ENCODE results near the gene TLE5.

DNA sequence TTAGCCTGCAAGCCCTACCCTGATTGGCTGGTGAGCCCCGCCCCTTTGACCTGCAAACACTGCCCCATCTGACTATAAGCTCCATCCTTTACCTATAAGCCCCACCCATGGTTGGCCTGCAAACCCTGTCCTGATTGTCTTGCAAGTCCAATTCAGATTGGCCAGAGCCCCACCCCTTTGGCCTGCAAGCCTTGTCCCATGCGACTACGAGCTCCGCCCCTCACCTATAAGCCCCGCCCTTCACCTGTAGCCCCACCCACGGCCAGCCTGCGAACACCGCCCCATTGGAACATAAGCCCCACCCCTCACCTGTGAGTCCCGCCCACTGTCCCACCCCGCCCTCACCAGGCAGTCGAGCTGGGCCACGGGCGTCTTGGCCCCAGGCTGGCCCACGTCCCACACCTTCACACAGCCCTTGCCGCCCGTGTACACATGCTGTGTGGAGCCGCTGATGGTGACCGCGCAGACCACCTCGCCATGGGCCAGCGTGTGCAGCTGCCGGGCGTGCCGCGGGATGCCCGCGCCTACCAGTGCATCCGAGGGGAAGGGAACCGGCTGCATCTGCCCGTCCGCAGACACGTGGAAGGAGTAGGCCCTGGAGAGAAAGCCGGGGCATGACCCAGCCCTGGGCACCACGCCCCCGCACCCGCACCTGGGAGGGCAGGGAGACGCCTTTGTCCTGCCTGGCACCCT, 56.1 kb downstream of the TLE5 start:
- TF ChIP-seq CTCF (IDR thresholded peaks at IDR 0.05) (no peak), POLR2A (IDR thresholded peaks at IDR 0.05) (no peak)
